Adipose tissue (tissue), 3 donors: ENCODE data around the gene NCOR1. TPM values are rescaled to one million over a fixed set of nuclear protein-coding genes. Genes with fewer than 3 reads are reported as not detected.
"Not testable (repeated sequence)": the region's sequence is repeated elsewhere in the genome, so short reads cannot be mapped to it uniquely, and the experiment has no call there.

ENCODE experiments used
- H3K27ac ChIP-seq: one replicate; pipeline ENCODE4 v1.5.1; 2013; ENCODE audit warnings: low read depth, low read length
- WGBS, 3 donors: extraction: QIAGEN DNeasy Blood & Tissue Kit; methylation state at CpG; one replicate each; pipeline ENCODE4 v1.1.7; 2013; 5-methylcytosine and 5-hydroxymethylcytosine counted together
- polyA plus RNA-seq, 3 donors: library from polyadenylated mRNA; stranded (reverse); fragments of 200-250 nt; gene quantifications; one replicate each; pipeline ENCODE4 v1.2.3, GENCODE V29; 2013
- donor health status: healthy with polysubstance abuse.
- donor health status: Bipolar disorder and iron deficiency.
- donor health status: healthy.

The NCOR1 gene
- polyA plus RNA-seq, 3 donors: 21.1 to 35.0 (median 27.0) TPM

DNA sequence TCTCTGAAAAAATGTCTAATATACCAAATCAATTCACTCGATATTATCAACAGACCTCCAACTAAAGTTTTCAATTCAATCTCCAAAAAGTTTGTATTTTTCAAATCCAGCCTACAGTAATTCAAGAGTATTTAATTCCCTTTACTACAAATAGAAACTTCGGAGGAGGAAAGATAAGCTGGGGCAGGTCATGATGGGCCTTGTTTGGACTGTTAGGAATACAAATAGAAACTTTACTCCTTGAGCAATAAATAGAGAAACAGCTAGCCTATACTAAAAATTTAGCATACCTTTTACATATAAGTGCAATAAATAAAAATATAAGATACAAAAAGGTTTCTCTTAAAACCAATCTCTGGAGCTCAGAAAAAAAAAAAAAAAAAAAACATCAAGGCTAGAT is 98.2 kb downstream of the NCOR1 start:
- 72 to 98% (median 92%) methylated on average over 2 of the region's 2 CpGs for WGBS, 3 donors
- no peak overlapping the region for H3K27ac ChIP-seq

DNA sequence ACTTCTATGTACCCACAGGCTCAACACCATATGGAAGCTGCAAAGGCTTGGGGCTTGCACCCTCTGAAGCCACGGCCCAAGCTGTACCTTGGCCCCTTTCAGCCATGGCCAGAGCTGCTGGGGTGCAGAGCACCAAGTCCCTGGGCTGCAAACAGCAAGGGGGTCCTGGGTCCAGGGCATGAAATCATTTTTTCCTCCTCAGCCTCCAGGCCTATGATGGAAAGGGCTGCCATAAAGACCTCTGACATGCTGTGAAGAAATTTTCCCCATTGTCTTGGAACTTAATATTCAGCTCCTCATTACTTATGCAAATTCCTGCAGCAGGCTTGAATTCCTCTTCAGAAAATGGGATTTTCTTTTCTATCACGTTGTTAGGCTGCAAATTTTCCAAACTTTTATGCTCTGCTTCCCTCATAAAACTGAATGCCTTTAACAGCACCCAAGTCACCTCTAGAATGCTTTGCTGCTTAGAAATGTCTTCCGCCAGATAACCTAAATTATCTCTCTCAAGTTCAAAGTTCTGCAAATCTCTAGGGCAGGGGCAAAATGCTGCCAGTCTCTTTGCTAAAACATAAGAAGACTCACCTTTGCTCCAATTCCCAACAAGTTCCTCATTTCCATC is 100.1 kb downstream of the NCOR1 start:
- 95 to 98% (median 98%) methylated on average over 3 of the region's 3 CpGs for WGBS, 3 donors
- H3K27ac ChIP-seq: not testable (repeated sequence)

DNA sequence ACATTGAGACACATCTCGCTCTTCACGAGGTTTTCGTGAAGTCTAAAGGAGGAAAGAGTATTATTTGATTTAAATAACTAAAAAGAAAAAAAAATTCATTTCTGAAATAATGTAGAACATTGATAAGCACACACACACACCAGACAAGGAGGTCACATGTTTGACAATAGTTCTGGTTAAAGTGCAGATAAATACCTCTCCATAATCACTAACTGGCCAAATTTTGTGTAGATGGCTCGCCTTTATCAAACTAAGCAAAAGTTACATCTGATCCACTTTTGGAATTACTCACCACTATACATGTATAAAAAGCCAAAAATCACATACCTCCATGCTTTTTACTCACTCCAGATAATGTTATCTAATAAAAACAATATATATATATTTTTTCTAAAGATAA is 106.5 kb downstream of the NCOR1 start:
- WGBS, 3 donors: 98 to 100% (median 100%) methylated on average over 4 of the region's 4 CpGs
- H3K27ac ChIP-seq: no peak overlapping the region

DNA sequence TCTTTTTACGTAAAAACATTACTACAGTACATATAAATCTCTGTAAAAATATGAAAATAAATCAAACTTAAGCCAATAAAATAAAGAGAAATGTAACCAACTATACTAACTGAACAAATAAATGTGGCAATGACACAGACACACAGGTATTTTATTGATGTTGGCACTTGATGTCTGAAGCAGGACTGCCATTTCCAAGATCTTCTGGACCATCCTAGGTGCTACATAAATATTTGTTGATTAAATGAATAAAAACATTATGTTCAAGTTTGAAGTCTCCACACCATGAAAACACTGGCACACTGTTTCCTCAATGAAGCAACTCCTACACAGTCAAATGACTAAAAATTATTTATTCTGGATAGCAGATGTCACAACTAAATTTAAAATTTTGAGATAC is 106.9 kb downstream of the NCOR1 start:
- no peak overlapping the region for H3K27ac ChIP-seq
- 98% methylated on average over 1 of the region's 1 CpG for WGBS, 3 donors

DNA sequence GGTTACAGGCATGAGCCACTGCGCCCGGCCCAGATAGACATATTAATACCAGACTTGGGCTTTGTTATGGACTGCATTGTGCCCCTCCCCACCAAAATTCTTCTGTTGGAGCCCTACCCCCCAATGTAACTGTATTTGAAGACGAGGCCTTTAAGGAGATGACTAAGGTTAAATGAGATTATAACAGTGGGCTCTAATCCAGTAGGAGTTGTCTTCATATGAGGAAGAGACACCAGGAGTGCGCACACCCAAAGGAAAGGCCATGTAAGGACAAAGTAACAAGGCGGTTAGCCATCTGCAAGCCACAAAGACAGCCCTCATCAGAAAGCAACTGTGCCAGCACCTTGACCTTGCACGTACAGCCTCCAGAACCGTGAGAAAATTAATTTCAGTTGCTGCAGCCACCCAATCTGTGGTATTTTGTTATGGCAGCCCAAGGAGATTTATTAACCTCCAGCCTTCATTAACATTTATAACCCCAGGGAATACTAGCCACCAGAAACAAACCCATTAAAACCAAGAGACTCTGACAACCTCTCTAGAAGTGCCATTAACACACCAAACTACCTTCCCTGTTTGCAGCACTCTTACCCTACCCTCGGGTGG is 108.1 kb downstream of the NCOR1 start:
- H3K27ac ChIP-seq: no peak overlapping the region
- 82 to 94% (median 92%) methylated on average over 8 of the region's 8 CpGs for WGBS, 3 donors

DNA sequence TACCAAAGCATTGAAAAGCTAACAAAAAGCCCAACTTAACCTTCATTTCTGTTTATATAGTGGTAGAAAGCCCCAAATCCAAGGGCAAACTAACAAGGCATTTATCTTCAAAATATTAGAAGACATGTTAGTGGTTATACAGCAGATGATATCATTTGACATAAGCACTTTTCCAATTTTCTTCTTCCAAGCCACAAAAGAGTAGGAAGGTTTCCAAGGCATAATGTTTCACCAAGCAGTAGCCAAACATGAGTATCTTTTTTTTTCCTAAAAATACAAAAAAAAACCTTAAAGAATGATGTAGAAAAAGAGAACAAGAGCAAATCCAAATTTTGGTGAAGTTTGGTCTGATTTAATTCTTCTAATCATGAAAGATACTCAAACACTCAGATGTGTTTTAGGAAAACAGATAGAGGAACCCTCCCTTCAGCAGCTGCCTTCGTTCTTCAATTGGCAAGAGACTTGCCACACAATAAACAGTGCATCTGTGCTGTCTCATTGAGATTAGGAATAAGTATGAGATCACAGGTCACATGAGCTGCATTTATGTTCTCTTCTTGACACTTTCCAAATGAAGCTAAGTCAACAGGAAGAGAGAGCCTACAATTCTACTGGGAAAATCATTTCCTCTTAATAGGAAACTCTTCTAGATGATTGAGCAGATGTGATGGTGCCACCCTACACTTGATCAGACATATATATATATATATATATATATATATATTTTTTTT is 109.0 kb downstream of the NCOR1 start:
- WGBS, 3 donors: 41 to 55% (median 43%) methylated on average over 1 of the region's 1 CpG
- H3K27ac ChIP-seq: no peak overlapping the region

DNA sequence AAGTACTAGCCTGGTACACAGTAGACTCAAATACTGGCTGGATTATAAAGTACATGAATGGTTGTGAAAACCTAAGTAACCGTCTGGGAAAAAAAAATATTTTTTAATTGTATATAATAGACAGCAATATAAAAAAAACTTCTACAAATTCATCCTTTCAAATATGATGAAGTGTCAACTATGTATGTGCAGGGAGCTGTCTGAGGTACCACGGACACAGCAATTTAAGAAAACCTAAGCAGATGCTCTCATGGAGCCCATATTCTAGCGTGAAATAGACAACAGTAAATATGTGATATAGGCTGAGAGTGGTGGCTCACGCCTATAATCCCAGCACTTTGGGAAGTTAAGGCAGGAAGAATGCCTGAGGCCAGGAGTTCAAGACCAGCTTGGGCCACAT is 111.1 kb downstream of the NCOR1 start:
- no peak overlapping the region for H3K27ac ChIP-seq
- 97 to 98% (median 98%) methylated on average over 4 of the region's 4 CpGs for WGBS, 3 donors

DNA sequence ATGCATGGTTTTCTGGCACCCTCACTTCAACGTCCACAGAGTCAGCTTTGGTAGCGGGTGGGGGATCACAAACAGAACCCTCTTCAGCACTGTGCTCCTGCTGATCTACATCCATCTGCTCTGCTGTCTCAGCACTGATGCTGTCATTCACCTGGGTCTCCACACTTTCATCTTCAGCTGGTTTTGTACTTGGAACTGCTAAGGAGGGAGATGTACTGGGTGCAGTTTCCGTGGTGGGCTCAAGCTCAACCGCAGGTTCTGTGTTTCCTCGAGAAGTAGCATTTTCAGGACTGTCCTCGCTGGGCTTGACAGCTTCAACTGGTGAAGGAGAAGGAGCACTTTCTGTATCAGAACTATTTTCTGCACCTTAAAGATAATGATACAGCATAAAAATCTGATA is 113.9 kb downstream of the NCOR1 start:
- no peak overlapping the region for H3K27ac ChIP-seq
- WGBS, 3 donors: 92 to 95% (median 95%) methylated on average over 6 of the region's 6 CpGs

DNA sequence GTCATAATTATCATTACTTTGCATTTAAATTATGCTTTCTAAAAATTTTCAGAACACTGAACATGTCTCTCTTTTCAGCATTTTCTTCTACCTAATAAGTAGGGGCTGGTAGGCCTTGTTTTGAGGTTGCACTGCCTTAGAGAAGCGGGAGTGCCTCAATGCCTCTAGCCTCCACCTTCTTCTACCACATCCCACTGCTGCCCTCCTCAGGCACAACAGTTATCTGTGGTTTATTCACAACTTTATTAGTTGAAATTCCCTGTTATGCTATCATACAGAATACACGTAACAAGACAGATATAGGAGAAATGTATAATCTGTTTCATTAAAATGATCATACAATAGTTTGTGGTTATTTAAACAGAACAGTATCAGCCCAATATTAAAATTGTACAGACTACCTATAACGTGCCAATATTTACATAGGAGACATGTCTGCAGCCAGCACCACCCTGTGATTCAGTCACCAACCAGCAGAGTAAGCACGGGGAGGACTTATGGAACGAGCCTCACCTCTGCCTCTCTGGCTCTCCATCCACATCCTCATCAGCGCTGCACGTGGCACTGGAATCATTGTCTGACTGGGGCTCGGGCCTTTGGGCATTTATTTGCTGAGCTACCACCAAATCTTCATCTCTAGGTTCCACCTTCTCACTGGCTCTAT is 114.5 kb downstream of the NCOR1 start:
- 86 to 94% (median 89%) methylated on average over 8 of the region's 8 CpGs for WGBS, 3 donors
- no peak overlapping the region for H3K27ac ChIP-seq

DNA sequence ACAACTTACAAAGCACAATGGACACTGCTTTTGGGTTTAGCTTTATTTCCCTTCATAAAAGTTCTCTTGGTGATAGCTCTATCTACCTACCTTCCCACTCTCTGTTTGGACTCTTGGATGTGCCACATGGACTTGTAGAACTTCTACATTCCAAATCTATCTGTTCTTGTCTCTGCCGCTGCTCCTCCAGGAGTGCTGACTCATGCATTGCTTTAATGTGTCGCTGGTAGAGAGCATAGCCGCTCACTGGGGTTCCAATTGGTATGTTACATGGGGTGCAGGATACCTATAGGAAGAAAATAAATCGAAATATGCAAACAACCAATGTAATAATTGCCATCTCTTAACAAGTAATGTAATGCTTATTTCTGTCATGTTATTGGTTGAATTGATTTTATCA is 123.6 kb downstream of the NCOR1 start:
- WGBS, 3 donors: 94 to 99% (median 96%) methylated on average over 4 of the region's 4 CpGs
- H3K27ac ChIP-seq: no peak overlapping the region

DNA sequence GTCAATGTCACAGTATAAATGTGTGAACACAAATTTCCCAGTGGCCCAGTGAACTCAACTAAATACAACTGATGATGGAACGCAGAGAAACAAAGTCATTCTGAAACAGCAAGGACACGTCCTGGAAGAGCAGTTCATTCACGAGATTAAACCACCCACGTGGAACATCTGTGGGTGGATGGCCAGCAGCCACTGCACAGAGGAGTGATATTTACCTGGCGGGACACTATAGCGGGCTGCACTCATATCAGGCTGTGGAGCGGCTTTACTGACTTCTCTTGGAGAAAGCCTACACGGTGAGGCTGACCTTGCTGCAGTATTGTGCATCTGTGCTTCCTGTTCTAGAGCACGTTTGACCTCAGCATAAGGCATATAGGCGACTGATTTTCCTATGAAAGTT is 128.4 kb downstream of the NCOR1 start:
- no peak overlapping the region for H3K27ac ChIP-seq
- 87 to 88% (median 87%) methylated on average over 10 of the region's 10 CpGs for WGBS, 3 donors

DNA sequence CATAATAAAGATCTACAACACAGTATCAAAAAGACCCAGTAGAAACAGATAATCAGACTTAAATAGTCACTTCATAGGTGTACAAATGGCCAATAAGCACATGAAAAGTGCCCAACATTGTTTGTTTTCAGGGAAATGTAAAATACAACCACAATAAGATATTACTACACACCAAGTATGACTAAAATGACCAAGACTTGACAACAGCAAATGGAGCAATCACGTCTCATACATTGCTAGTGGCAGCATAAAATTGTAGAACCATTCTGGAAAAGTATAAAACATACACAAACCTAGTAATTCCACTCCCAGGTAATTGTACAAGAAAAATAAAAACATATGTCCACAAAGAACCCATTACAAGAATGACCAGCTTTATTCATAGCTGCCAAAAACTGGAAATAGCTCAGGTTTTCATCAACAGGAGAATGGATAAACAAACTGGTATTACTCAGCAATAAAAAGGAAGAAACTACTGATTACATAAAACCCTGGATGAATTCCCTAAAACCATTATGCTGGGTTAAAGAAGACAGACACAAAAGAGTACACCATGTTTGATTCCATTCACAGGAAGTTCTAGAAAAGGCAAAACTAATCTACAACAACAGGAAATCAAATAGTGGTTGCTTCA is 130.2 kb downstream of the NCOR1 start:
- H3K27ac ChIP-seq: no peak overlapping the region
- WGBS, 3 donors: 85 to 100% (median 88%) methylated on average over 1 of the region's 1 CpG

DNA sequence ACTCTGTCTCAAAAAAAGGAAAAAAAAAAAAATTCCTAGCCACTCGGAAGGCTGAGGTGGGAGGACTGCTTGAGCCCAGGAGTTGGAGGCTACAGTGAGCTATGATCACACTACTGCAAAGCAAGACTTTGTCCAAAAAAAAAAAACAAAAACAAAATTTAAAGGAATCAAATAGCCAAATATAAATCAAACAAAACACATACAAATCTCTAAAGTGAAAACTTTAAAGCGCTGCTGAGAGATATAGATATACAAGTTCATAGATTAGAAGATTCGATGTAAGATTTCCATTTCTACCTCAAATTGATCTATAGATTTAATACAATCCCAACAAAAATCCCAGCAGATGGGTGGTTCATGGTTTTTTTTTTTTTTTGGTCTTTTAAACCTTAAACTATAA is 132.1 kb downstream of the NCOR1 start:
- H3K27ac ChIP-seq: no peak overlapping the region

DNA sequence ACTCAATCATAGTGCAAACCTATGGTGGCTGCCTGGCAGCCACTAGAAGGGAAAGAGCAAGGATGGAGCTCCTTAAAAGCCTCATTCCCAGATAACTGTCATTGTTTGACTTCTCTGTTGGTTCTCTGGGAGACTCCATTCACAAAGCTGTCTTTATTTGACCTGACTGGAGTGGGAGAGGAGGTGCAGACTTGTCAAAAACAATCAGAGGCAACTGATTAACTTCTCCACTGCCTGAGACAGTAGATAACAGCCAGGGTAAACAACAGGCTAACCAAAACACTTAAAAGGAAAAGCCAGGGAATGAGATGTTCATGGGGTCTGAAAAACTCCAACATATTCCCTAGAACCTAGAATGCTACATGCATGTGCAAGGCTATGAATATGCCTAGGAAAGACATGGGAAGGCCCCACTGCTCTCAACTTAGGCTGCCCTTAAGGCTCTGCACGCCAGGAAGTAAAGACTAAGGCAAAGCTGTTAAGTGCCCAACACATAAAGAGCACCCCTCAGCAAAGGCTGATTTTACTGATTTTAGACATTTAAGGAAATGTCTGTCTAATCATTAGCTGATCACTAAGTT is 133.7 kb downstream of the NCOR1 start:
- WGBS, 3 donors: 96 to 100% (median 98%) methylated on average over 1 of the region's 1 CpG
- H3K27ac ChIP-seq: no peak overlapping the region

More for the DNA sequence above, 132.1 kb downstream of the NCOR1 start:
- 96 to 97% (median 97%) methylated on average over 3 of the region's 3 CpGs for WGBS, 3 donors

DNA sequence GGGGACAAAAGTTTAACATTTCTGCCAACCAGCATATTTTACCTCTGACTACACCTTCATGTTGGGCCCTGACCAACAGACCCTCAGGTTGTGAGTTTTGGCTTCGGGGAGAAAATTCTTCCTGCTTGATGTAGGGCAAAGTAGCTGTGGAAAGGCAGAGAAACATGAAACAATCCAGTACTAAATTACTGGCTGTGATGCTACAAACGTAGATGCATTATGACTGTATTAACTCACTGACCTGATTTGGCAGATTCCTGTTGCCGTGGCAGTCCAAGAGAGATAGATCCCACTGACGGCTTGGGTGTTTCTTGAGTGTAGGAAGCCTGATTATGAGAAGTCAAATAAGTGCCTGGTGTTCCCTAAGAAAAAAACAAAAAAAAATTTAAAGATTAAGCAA is 135.0 kb downstream of the NCOR1 start:
- no peak overlapping the region for H3K27ac ChIP-seq
- 90 to 95% (median 93%) methylated on average over 4 of the region's 4 CpGs for WGBS, 3 donors

DNA sequence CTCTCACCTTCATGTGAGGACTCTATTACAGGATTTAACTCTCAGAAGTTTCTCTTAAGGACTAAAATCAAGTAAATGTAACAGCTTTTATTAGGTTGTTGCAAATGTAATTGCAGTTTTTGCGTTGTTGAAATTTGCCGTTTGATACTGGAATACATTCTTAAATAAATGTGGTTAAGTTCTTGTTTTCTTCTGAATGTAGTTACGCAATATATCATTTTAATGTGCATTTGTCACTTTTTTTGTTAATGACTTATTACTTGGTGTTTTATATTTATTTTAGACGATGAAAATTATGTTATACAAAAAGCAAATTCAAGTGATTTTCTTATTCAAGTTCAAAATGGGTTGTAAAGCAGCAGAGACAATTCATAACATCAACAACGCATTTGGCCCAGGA is 139.4 kb downstream of the NCOR1 start:
- WGBS, 3 donors: 92 to 96% (median 93%) methylated on average over 5 of the region's 5 CpGs
- no peak overlapping the region for H3K27ac ChIP-seq

DNA sequence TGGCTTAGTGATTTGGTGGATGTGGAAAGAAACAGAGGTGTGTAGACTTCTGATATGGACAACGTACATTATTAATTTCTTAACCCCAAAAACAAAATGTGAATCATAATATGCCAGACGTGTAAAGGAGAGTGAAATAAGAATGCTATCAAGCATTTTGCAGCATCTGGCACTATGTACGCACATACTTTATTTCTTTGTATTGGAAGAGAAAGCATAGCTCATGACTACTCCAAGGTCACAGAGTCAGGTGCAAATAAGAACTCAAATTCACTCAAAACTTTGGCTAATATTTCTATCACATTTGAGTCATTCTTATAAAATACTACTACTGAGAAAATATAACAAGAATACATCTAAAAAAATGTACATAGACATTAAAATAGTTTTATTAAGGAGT is 140.9 kb downstream of the NCOR1 start:
- H3K27ac ChIP-seq: no peak overlapping the region
- WGBS, 3 donors: 47 to 93% (median 90%) methylated on average over 3 of the region's 3 CpGs

DNA sequence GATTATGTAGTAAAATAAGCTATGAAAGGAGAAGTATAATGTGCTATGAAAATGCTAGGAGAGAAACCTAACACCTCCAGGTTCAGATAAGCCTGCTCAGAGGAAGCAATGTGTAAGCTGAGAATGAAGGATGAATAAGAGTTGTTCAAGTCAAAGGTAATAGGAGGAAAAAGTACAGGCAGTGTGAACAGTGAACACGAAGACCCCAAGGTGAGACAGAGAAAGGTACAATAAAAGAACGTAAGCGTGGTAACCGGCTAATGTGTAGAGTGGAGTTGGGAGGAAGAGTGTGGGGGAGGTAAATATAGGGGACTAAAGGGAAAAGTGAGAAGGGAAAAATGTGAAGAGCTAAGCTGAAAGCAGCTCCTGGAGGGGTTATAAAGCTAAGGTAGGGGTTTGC is 141.5 kb downstream of the NCOR1 start:
- no peak overlapping the region for H3K27ac ChIP-seq
- 91 to 95% (median 94%) methylated on average over 4 of the region's 4 CpGs for WGBS, 3 donors

DNA sequence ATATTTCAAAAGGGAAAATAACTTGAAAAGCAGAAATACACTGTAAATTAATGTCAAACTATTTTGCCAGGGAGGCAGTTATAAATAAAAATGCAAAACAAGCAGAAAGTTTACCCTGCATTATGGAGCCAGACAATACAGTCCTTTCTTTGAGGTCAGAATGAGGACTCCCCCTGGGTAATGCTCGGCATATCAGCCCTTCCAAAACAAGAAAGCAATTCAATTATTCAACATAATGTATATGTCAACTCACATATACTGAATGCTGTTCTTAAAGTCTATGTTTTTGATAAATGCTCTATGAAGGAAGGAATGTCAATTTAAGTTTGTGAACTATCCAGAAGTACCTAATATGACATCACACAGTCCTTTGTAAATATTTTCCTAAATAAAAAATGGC is 143.3 kb downstream of the NCOR1 start:
- 76 to 93% (median 90%) methylated on average over 1 of the region's 1 CpG for WGBS, 3 donors
- H3K27ac ChIP-seq: no peak overlapping the region
